ENCODE measurements around the gene PPCDC. TPM values are rescaled to one million over a fixed set of nuclear protein-coding genes. Genes with fewer than 3 reads are reported as not detected.

PPCDC gene
- polyA plus RNA-seq, 1 donor (not counting 4 experiments of a cell fraction or from before 2014, with no cell fraction given), result 11.9 TPM

- DNase-seq (ENCODE audit: low read depth, low spot score) (no peak), FAIRE-seq (no peak)
- Histone ChIP-seq H3K27me3 (ENCODE audit: control insufficient read depth, extremely low read depth, insufficient read depth, low read length) (no peaks in the 10 kb centered on the region), H3K79me2 (ENCODE audit: control insufficient read depth, insufficient read depth, low read length) (no peaks in the 10 kb centered on the region), H3K4me1 (ENCODE audit: control insufficient read depth, extremely low read depth, insufficient read depth, low read length) (peaks cover 2% of the 10 kb centered on the region), H3K4me2 (ENCODE audit: control insufficient read depth, extremely low read depth, insufficient read depth, low read depth, low read length) (no peak overlapping the region), H3K4me3 (ENCODE audit: control insufficient read depth in 2 of 3, extremely low read depth in 1 of 3, insufficient read depth in 2 of 3, low read depth in 1 of 3, low read length in 3 of 3) (no peak overlapping the region), H3K36me3 (ENCODE audit: control insufficient read depth in 2 of 2, extremely low read depth in 1 of 2, insufficient read depth in 2 of 2, low read length in 2 of 2) (peaks cover 3 to 9% of the 10 kb centered on the region in 2 experiments), H2AFZ (ENCODE audit: control insufficient read depth, low read length) (no peak overlapping the region), H3K27ac (ENCODE audit: control insufficient read depth, insufficient read depth, low read length) (no peak overlapping the region), H3K9ac (ENCODE audit: control insufficient read depth, extremely low read depth, insufficient read depth, low read length) (no peak overlapping the region), H3K9me3 (ENCODE audit: control insufficient read depth, low read depth, low read length) (no peaks in the 10 kb centered on the region), H4K20me1 (ENCODE audit: control insufficient read depth, extremely low read depth, insufficient read depth, low read length) (no peaks in the 10 kb centered on the region), H3K9me1 (ENCODE audit: control insufficient read depth, extremely low read depth, insufficient read depth, low read length) (no peaks in the 10 kb centered on the region)
- dilution Hi-C loops (cut with MboI; ENCODE audit: extremely low pct_ligation_motif_present, low sequenced_read_pairs), result no loop called here
- no peak for TF ChIP-seq EZH2 (IDR thresholded peaks at IDR 0.05; ENCODE audit: low read length)
- TF ChIP-seq CTCF (optimal IDR thresholded peaks at IDR 0.05 in 1 of 3, IDR thresholded peaks at IDR 0.05 in 1 of 3, conservative IDR thresholded peaks at IDR 0.05 in 1 of 3; ENCODE audit: extremely low read depth in 1 of 3, insufficient read depth in 2 of 3, low read length in 3 of 3), result peak; percentile 12 to 57 (median 25)
Observed at GRCh38 chr15:75042730-75043508, 19.5 kb downstream of the PPCDC start.

- no peak overlapping the region for H3K9ac ChIP-seq (ENCODE audit: control insufficient read depth, extremely low read depth, insufficient read depth, low read length)
- no peak overlapping the region for H3K4me2 ChIP-seq (ENCODE audit: control insufficient read depth, extremely low read depth, insufficient read depth, low read depth, low read length)
- H2AFZ ChIP-seq (ENCODE audit: control insufficient read depth, low read length), result no peak overlapping the region
- no peaks in the 10 kb centered on the region for H3K79me2 ChIP-seq (ENCODE audit: control insufficient read depth, insufficient read depth, low read length)
- no peak overlapping the region for H3K4me3 ChIP-seq (ENCODE audit: control insufficient read depth in 2 of 3, extremely low read depth in 1 of 3, insufficient read depth in 2 of 3, low read depth in 1 of 3, low read length in 3 of 3)
- H3K27me3 ChIP-seq (ENCODE audit: control insufficient read depth, extremely low read depth, insufficient read depth, low read length), result no peaks in the 10 kb centered on the region
- H4K20me1 ChIP-seq (ENCODE audit: control insufficient read depth, extremely low read depth, insufficient read depth, low read length), result no peaks in the 10 kb centered on the region
- H3K4me1 ChIP-seq (ENCODE audit: control insufficient read depth, extremely low read depth, insufficient read depth, low read length), result no peaks in the 10 kb centered on the region
- dilution Hi-C loops (cut with MboI; ENCODE audit: extremely low pct_ligation_motif_present, low sequenced_read_pairs), result no loop called here
- FAIRE-seq, result no peak
- H3K9me3 ChIP-seq (ENCODE audit: control insufficient read depth, low read depth, low read length), result no peaks in the 10 kb centered on the region
- no peak overlapping the region for H3K27ac ChIP-seq (ENCODE audit: control insufficient read depth, insufficient read depth, low read length)
- TF ChIP-seq CTCF (optimal IDR thresholded peaks at IDR 0.05 in 1 of 3, IDR thresholded peaks at IDR 0.05 in 1 of 3, conservative IDR thresholded peaks at IDR 0.05 in 1 of 3; ENCODE audit: extremely low read depth in 1 of 3, insufficient read depth in 2 of 3, low read length in 3 of 3), result no peak
- TF ChIP-seq EZH2 (IDR thresholded peaks at IDR 0.05; ENCODE audit: low read length), result no peak
- DNase-seq (ENCODE audit: low read depth, low spot score), result no peak
- peaks cover 6 to 11% of the 10 kb centered on the region in 2 experiments for H3K36me3 ChIP-seq (ENCODE audit: control insufficient read depth in 2 of 2, extremely low read depth in 1 of 2, insufficient read depth in 2 of 2, low read length in 2 of 2)
- H3K9me1 ChIP-seq (ENCODE audit: control insufficient read depth, extremely low read depth, insufficient read depth, low read length), result no peaks in the 10 kb centered on the region
Observed at GRCh38 chr15:75043509-75044257, 20.3 kb downstream of the PPCDC start.

All from keratinocyte (primary cell).